Activated CD8-positive, alpha-beta memory T cell treated with anti-CD3 and anti-CD28 coated beads, Interleukin-2, amount 50 U/mL, for 1 hour (primary cell): ENCODE measurements around the gene ZNF385D.

Experiments used
- DNase-seq: peaks from one replicate; pipeline ENCODE4 v3.0.0-alpha.2; 2020; ENCODE audit errors: extremely low read depth

ZNF385D gene

DNA sequence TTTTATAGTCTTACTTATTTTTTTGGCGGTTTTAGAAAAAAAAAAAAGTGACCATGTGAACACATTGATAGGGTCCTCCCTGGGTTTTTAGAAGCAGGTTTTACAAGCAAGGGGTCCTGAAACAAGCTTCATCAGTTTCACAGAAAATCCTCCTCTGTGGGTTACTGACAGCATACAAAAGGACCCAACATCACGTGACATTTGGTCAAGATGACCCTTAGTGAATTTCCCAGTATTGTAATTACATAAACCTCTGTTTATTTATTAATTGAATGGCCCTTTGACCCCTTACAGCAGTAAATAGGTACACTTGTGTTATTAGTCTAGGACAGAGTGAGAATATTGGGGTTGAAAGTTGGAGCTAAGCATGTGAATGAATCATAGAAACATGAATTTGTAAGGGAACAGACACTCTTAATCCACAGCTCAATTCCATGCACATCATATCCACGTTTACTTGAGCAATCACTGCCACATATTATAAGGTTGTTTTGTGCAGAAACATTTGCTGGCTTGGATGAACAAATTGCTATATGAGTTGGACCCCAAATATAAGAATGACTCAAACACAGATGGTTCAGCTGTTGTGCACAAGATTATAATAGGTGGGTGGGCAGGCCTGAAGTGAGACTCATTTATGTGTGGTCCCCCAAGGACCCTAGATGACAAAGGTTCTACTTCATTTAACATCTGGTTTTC lies 137.5 kb downstream of the ZNF385D start:
- no peak for DNase-seq

DNA sequence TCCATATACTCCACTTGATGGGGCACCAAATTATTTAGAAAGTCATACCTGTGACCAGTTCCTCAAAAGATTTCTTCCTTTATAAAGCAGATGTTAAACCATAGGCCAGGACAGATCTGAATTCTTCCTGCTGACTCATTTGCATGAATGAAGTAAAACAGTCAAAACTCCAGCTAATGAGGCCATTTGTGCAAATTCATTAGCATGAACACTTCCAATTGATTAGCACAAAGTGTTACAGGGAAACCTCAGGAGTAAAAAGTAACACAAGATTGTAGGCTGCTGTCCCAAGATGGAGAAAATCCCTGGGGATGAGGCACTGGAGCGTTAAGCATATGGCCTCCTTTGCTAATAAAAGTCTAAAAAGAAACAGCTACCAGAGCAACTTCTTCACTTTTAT lies 149.8 kb downstream of the ZNF385D start:
- no peak for DNase-seq

DNA sequence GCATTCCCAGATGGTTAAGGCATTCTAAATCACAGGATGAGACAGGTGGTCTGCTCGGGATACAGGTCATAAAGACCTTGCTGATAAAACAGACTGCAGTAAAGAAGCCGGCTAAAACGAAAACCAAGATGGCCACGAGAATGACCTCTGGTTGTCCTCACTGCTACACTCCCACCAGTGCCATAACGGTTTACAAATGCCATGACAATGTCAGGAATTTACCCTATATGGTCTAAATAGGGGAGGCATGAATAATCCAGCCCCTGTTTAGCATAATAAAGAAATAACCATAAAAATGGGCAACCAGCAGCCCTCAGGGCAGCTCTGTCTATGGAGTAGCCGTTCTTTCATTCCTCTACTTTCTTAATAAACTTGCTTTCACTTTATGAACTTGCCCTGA lies 151.1 kb downstream of the ZNF385D start:
- no peak for DNase-seq

DNA sequence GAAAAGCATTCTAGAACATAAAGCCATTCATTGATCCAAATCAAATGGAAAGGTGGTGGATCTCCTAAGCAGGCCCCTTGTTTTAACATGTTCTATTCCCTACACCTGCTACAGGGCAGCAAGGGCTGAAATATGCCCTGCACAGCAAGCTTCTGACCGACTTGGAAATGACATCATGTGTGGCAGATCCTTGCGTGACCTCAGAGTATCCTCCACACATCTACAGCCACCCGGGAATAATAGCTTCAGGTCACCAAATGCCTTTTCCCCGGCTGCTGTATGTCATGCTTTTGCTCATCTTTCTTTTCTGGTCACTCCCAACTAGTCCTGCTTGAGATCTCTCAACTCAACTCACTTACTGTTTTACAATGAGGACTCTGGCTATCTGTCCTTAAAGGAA lies 158.2 kb downstream of the ZNF385D start:
- no peak for DNase-seq

DNA sequence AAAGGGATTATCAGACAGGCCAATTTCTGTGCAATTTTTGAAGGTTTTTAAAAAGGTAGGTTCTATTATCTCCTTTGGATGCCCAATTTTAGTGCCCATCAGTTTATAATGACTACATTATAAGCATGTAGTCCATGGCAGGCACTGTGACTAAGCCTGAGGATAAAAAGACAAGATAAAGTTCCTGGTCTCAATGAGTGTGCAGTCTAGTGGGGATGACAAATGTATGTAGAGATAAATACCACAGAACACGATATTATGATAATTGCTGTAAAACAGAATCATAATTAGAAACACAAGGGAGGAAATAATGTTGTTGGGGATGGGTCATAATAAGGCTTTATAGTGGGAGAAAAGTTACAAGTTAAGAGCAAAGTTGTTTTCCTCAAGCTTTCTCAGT lies 163.1 kb downstream of the ZNF385D start:
- no peak for DNase-seq

DNA sequence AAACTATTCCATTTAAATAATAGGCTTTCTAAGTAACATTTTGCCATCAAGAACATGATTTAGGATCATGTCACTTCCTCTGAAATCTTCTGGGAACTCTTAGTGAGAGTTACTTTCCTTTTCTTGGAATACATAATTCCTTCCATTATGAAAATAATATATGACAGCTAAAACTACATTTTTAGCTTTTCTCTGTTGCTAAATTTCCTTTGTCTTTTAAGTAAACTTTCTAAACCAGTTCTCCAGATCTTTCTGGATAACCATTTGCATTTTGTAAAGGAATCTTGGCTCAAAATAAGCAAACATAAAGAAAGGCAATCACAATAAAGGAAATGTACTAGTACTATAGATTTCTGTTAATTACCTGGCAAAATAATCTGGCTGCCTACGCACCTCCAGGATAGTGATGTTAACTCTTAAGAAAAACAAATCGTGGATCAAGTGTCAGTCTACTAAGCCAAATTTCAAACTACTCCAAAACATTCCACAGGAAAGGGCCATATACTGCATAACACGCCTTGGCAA lies 165.7 kb downstream of the ZNF385D start:
- DNase-seq, result no peak

DNA sequence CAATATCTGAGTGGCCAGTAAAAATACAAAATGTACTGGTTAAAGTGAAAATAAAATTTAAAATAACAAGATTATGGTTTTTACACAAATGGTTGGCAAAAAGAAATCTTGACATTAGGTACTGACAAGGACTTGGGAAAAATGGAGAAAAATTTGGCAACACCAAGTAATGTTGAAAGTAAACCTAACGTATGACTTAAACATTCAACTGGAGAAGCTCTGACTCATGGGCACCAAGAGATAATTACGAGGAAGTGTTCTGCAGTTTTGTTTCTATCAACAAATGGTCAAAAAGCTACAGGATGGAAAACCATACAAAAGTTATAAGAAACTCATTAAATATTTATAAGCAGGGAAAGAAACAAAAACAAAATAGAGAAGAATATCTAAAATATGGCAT lies 177.7 kb downstream of the ZNF385D start:
- DNase-seq, result no peak

DNA sequence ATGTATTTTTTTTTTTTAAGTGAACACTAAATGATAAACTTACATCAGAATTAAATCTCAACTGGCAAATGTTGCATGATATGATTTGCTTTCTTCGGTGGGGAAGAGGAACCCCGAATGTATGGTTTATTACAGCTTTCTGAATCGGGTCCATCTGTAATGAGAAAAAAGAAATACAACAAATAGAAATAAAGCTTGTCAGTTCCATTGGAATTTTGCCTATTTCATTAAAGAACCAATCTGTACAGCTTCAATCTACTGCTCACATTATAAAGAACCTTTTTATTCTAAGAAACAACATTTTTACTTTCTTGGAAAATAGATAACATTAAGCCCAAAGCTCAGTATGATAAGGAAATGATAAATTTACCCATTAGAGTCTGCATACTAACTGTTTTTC lies 186.5 kb downstream of the ZNF385D start:
- no peak for DNase-seq

DNA sequence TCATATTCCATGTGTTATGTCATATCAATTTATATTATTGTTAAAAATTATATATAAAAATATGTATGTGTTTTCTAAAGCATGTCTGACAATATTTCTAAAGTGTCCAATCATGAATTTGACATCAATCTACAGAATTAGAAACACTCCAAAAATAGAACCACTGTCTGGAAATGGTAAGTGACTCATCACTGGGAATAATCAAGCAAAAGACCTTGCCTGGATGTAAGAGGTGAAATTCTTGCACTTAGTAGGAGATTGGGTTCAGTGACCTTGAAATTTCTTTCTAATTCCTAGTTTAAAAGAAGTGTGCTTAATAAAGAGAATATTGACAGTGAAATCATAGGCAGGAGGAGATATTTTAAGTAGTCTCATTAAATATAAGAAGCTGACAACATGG lies 188.8 kb downstream of the ZNF385D start:
- no peak for DNase-seq

DNA sequence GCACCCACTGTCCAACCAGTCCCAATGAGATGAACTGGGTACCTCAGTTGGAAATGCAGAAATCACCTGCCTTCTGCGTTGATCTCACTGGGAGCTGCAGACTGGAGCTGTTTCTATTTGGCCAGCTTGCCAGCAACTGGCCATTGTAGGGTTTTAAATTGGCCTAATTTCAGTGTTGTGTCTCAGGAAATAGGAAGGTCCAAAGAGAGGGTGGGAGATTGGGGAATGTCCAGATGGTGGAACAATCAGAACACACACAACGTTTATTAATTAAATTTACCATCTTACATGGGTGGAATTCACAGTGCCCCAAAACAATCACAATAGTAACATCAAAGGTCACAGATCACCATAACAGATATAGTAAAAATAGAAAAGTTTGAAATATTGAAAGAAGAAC lies 189.5 kb downstream of the ZNF385D start:
- no peak for DNase-seq

DNA sequence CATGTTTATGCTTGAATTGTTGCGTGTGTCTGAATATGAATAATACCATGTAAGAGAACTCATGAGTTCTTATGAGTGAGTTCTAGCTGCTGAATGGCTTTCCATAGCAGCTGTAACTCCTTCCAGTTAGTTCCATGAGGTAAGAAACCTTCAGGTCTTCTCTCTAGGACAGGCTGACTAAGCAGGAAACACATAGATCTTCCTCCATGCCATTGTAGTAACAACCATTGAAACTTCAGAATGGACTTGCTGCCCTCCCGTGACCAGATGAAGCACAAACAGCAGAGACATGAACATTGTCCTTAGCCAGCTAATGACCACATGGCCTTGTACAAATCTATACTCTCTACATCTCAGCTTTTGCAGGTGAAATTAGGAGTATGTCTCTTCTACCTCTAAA lies 200.0 kb downstream of the ZNF385D start:
- DNase-seq, result no peak

DNA sequence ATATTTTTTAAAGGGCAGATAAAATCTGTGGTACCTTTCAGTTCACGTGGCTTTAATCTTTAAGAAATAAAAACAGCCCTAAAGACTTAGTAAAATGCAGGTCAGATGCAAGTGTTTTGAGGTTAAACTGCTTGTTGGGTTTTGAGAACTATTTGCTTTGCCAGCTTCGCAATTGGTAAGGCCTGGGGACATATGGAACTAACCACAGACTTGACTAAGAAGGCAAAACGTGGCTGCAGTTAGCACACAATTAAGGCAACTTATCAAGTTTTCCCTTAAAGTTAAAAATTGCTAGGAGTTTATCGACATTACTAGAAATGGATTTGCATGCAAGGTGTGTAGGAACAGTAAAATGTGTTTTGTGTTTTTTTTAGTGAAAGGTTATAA lies 206.9 kb downstream of the ZNF385D start:
- no peak for DNase-seq

DNA sequence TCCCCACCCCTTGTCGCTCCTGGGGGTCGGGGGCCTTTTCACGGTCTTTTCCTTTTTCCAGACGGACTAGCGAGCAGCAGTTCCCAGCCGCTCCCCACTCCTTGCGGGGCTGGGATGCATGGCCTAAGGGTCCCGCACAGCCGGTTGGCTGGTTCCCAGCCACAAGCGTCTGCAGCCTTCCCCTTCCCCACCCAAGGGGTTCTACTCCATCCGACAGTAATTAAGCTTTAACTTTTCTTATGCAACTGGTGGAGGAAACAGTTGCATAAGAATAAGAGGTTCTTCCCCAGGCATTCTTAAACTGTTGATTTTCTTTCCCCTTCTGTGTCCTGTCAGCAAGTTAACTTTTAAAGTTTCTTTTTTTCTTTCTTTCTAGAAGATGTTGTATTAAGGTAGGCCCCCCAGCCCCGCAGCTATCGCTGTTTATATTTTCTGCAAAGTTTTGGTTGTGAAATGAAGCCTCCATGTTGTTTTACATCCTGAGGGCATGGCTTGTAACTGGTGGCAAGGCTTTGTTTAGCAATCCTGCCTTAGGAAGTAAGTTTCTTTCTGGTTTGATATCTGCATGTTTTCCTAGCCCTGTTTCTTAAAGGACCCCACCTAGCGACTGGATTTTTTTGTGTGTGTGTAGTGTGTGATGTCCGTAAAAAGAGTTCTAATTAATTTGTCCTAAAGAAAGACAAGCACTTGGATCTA lies 207.5 kb downstream of the ZNF385D start:
- no peak for DNase-seq

DNA sequence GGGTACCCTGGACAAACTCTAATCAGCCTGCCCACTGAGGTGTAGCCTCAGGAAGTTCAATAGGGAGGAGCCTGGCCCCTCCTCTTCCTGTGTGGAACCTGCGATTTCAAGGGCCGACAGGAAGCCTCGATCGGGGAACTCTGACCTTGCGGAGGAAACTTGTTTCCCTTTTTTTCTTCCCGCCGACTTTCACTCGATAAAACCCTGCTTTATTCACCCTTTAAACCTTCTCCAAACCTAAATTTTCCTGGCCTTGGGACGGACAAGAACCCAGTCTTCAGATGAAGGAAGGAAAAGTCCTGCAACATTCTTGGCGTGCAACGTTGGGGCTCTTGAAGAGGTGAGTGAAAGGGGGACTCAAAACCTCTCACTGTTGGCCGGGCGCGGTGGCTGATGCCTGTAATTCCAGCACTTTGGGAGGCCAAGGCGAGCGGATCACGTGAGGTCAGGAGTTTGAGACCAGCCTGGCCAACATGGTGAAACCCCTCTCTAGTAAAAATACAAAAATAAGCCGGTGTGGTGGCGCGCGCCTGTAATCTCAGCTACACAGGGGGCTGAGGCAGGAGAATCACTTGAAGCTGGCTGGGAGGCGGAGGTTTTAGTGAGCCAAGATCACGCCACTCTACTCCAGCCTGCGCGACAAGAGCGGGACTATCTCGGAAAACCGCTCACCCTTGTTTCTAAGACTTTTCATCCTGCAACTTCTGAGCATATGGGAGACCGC lies 208.2 kb downstream of the ZNF385D start:
- DNase-seq, result no peak

DNA sequence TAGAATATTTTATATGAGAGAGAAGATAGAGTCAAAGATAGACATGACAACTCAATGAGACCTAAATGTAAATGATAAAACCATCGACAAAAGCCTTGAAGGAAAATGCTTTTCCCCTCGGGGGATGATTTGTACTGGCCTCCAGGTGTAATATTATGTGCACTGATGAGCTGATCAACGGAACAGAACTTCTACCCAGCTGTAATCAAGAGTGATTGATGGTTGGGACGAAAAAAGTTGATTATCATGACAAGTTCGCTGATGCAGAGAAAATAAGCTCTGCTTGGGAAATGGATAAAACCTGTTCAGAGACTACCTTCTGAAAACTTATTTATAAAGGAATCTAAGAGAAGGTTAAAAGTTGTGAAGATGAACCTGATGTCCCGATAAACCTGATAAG lies 210.7 kb downstream of the ZNF385D start:
- no peak for DNase-seq

DNA sequence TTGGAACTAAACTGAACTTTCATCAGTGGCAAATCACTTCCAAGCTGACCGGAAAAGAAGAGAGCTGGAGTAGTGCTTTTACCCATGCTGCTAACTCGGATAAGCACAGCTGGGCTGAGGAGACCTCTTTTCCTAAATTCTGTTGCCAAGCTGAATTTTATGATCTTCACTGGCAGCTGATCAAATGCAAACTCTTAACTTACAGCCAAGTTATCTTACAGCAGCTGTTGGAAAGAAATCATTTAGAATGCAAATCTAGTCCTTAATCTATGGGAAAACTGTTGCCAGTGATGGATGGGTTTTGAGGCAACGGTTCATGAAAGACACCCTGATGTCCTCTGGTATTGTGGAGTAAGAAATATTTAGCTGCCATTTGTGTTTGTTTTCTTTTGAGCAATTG lies 216.5 kb downstream of the ZNF385D start:
- DNase-seq, result no peak

DNA sequence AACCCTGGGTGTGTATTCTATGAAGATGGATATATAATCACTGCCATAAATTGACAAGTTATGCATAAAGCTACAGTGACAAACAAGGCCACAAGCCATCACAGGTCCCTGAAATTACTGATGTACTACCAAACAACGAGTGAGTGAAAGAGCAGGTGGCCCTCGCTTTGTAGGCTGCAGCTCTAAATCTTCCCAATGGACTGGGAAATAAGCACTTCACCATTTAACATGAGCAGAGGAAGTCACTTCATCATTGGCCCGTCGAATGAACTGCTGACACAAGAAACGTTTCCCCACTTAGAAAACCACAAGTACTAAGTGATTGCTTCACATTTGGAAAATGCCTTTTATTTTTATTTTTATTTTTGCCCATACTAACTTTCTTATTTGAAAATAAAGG lies 218.0 kb downstream of the ZNF385D start:
- no peak for DNase-seq

DNA sequence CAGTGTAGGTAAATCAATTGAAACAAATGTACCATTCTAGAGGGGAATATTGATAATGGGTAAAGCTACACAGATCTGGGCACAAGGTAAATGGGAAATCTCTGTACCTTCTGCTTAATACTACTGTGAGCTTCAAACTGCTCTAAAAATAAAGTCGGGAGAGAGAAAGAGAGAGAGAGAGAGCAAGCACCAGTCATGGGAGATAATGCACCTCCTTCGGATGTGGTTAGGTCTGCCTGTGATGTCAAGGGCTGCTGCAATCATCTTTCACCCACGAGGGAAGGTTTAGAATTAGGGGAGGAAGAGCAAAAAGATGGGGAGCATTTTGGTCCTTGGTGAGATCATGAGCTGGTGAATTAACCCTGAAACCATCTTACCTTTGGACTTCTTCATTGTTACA lies 219.1 kb downstream of the ZNF385D start:
- no peak for DNase-seq

DNA sequence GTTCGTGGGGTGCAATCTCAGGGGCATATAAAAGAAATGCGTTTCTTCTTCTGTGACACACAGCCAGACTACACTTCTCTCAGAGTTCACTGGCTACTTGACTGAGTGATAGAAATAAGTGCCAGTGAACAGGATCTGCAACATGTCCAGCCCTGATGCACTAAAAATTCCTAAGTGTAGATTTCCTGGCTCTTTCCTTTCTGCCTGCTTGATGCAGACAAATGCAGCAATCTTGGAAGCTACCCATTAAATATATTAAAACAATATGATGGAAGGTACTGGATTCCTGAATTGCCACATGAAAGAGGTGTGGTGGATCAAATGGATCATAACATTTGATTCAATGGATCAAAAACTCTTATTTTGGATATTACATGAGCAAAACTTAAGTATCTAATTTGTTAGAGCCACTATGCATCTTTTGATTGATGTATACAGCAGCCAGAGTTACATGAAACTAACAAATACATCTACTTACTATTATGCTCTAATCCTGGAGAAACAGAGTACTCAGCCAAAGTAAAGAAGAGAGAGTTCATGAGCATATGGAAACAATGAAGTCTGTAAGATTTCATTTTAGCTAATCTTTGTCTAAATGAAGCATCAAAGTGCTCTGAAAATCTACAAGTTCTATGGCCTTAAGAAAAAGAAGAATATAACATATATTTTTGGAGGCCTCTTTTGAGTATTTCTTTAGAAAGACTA lies 222.6 kb downstream of the ZNF385D start:
- no peak for DNase-seq

DNA sequence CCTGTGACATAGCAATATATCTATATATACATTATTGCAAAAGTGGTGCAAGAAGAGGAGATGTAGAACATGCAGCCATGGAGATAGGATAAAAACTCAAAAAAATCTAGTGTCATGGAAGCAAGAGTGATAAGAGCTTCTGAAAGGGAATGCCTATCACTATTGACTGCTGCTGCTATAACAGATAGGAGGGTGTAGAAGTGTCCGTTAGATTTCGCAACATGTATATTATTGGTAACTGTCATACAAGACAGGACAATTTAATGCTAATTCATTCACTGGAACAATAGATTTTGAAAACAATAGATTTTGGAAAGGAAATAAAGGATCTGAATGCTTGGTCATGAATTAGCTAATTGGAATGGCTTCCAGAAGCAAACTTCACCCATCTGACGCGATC lies 224.5 kb downstream of the ZNF385D start:
- DNase-seq, result no peak

DNA sequence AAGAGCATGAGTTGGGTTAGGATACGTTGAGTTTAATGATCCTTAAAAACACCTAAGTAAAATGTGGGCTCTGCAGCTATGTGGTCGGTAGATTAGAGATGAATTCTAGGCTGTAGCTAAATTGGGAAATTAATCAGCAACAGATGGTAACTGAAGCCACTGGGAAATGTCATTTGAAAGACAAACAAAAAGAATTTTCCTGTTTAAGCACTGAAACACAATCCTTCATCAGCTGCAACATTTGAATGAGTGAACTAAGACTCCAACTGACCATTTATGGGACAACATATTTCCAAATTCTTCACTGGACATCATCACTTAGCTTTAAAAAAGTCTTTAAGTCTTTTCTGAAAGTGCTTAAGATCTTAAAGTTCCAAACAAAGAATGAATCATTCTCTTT lies 226.9 kb downstream of the ZNF385D start:
- no peak for DNase-seq
